Activated CD4-positive, alpha-beta T cell treated with anti-CD3 and anti-CD28 coated beads, Interleukin-2, amount 50 U/mL, for 4 hours (primary cell): ENCODE measurements around the gene RNF224.
"Not testable (repeated sequence)": the region's sequence is repeated elsewhere in the genome, so short reads cannot be mapped to it uniquely, and the experiment has no call there.

ENCODE experiments used
- DNase-seq, 2 experiments: peaks; one replicate each; pipeline ENCODE4 v3.0.0-alpha.2; 2020

Gene RNF224

DNA sequence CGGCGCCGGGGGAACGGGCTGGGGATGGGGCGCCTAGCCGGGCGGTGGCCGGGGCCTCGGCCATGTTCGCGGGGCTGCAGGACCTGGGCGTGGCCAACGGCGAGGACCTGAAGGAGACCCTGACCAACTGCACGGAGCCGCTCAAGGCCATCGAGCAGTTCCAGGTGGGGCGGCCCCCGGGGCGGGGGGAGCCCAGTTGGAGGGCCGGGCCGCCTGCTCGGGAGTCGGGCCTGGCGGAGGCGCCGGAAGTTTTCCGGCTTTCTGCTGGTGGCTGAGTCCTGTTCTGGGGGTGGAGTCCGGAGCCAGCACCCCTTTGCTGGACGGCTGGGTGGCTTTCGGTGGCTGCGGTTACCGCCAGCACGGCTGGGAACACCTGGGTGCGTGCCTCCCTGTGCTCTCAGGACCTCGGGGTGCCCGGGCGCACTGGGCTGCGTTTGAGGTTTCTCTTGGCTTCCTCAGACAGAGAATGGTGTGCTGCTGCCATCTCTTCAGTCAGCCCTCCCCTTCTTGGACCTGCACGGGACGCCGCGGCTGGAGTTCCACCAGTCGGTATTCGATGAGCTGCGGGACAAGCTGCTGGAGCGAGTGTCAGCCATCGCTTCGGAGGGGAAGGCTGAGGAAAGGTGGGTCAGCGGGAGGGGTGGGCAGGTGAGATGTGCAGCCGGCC is 28.3 kb downstream of the RNF224 start:
- no peak for DNase-seq

DNA sequence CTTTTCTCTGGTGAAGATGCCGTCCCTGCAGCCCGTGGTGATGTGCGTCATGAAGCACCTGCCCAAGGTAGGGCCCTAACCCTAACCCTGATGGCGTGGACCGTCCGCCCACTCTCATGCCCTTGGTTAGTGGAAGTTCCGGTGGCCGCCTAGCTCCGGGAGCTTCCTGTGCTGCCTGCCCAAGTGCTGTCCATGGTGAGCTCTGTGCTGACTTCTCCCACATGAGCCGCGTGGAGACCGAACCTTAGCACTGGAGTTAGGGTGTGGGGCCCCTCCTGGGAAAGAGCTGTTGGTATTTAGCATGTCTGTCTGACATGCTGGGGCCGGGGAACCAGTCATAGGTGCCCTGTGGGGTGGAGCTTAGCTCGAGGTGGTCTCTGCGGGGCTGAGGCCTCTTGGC is 29.1 kb downstream of the RNF224 start:
- DNase-seq, result no peak

DNA sequence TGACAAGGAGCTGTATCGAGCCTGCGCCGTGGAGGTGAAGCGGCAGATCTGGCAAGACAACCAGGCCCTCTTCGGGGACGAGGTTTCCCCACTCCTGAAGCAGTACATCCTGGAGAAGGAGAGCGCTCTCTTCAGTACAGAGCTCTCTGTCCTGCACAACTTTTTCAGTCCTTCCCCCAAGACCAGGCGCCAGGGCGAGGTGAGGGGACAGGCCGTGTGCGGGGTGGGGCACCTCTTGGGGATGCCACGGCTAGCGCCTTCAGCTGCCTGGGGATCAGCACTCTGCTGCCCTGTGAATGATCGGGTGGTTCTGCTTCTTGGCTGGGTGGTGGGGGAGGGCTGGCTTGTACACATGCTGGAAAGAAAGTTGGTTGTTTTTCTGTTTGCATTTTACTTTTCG is 29.6 kb downstream of the RNF224 start:
- no peak for DNase-seq

DNA sequence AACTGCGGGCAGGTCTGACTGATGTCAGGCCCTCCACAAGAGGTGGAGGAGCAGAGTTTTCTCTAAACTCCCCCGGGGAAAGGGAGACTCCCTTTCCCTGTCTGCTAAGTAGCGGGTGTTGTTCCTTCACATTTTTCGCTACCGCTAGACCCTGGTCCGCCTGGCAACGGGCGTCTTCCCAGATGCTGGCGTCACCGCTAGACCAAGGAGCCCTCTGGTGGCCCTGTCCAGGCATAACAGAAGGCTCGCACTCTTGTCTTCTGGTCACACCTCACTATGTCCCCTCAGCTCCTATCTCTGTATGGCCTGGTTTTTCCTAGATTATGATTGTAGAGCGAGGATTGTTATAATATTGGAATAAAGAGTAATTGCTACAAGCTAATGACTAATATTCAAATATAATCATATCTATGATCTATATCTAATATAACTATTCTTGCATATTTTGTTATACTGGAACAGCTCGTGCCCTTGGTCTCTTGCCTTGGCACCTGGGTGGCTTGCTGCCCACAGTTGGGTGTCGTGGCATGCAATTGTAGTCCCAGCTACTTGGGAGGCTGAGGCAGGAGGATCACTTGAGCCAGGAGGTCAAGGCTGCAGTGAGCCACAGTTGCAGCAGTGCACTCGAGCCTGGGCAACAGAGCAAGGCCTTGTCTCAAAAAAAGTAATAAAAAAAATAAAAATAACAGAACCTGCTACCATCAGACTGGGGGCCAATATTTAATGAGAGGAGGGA is 35.0 kb downstream of the RNF224 start:
- not testable (repeated sequence) for DNase-seq

DNA sequence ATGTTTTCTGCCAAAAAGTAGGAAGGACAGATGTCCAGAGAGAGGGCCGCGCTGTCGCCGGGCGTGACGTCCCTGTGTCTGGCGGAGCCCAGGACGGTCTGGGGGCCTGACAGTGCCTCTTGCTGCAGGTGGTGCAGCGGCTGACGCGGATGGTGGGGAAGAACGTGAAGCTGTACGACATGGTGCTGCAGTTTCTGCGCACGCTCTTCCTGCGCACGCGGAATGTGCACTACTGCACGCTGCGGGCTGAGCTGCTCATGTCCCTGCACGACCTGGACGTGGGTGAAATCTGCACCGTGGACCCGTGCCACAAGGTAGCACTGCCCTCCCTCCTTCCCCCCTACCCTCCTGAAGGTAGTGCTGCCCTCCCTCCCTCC is 35.6 kb downstream of the RNF224 start:
- no peak for DNase-seq

DNA sequence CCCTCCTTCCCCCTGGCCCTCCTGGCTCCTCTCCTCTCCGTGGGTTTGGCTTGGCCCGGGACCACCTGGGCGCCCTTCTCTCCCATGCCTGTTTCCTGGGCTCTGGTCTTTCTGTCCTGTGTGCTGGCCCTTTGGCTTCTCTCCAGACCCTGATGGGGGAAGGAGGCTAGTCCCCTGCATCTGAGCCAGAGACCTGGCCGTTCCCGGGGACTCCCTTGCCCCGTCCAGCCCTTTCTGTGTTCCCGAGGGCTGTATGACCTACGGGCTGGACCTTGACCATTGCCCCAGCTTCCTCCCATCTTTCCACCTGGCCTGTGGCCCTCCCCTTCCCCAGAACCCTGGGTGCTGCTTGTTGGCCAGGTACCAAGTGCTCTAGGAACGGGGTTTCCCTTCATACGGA is 36.2 kb downstream of the RNF224 start:
- DNase-seq, result no peak

DNA sequence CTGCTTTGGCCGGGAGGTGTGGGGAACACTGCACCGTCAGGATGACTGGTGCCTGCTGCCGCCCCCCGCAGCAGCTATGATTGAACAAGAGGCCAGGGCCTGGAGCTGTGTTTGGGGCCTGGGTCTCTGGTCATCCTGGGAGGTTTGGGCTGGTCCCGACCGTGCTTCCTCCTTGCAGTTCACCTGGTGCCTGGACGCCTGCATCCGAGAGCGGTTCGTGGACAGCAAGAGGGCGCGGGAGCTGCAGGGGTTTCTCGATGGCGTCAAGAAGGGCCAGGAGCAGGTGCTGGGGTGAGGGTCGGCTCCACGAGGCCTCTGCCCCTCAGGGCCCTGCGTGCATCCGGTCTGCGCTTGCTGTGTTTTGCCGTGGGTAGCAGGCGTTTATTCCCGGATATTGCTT is 36.8 kb downstream of the RNF224 start:
- no peak for DNase-seq

DNA sequence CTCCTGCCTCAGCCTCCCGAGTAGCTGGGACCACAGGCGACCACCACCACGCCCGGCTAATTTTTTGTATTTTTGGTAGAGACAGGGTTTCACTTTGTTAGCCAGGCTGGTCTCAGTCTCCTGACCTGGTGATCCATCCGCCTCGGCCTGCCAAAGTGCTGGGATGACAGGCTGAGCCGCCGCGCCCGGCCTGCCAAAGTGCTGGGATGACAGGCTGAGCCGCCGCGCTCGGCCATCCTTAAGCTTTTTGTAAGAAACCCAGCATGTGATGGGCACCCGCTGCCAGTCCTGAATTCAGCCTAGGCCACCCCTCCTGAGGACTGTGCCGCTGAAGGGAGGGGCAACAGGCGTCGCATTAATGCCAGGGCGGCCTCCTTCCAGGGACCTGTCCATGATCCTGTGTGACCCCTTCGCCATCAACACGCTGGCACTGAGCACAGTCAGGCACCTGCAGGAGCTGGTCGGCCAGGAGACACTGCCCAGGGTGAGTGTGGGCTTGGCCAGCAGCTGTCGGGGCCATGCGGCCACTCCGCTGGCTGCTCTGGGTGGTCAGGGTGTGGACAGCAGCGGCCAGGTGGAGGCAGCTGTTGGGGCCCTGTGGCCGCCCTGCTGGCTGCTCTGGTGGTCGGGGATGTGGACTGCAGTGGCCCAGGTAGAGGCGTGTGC is 38.3 kb downstream of the RNF224 start:
- DNase-seq, result no peak

DNA sequence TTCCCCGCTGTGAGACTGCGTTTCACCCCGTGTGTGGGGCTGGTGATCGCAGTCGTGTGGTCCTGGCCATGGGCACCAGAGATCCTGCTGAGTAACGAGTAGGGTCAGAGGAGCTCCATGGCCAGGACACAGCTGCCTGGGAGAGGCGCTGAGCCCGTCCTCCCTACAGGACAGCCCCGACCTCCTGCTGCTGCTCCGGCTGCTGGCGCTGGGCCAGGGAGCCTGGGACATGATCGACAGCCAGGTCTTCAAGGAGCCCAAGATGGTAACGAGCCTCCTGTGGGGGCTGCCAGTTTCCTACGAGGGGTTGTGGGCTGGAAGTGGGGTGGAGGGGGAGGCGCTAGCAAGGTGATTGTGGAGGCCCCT is 38.8 kb downstream of the RNF224 start:
- no peak for DNase-seq

DNA sequence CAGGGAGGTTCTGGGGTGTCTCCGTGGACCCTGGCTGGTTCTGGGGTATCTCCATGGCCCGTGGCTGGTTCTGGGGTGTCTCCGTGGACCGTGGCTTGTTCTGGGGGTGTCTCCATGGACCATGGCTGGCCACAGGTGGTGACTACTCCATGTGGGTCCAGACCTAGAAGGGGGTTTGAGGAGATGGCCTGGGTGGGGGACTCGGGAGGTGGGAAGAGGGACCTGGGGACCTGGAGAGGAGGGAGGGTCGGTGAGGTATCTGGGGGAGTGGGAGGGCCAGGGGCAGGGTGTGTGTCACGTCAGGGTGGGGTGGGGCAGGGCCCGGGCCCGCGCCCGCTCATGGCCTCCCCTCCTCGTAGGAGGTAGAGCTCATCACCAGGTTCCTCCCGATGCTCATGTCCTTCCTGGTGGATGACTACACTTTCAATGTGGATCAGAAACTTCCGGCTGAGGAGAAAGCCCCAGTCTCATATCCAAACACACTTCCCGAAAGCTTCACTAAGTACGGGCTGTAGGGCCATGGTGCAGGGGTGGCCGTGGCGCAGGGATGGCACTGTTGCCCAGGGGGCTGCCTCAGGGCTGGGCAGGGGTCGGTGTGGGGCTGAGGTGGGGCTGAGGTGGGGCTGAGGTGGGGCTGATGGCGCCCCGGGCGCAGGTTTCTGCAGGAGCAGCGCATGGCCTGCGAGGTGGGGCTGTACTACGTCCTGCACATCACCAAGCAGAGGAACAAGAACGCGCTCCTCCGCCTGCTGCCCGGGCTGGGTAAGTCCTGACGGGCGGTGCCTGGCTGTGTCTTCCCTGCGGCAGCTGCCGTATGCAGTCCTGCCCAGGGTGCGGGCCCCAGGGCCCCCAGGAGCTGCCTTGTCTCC is 39.5 kb downstream of the RNF224 start:
- DNase-seq, result no peak

DNA sequence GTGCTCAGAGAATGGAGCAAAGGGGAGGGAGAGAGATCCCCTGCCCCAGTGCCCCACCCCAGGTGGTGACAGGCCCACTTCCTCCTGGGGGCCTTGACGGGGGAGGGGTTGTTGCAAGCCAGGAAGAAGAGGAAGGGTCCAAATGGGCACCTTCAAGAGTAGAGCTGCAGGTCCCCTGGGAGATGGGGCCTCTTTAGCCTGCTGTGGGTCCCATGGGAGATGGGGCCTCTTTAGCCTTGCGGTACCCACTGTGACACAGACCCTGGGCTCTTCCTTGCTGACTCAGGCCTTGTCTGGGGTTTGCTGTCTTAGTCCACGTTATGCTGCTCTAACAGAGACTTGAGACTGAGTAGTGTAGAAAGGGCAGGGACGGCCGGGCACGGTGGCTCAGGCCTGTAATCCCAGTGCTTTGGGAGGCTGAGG is 40.6 kb downstream of the RNF224 start:
- no peak for DNase-seq

DNA sequence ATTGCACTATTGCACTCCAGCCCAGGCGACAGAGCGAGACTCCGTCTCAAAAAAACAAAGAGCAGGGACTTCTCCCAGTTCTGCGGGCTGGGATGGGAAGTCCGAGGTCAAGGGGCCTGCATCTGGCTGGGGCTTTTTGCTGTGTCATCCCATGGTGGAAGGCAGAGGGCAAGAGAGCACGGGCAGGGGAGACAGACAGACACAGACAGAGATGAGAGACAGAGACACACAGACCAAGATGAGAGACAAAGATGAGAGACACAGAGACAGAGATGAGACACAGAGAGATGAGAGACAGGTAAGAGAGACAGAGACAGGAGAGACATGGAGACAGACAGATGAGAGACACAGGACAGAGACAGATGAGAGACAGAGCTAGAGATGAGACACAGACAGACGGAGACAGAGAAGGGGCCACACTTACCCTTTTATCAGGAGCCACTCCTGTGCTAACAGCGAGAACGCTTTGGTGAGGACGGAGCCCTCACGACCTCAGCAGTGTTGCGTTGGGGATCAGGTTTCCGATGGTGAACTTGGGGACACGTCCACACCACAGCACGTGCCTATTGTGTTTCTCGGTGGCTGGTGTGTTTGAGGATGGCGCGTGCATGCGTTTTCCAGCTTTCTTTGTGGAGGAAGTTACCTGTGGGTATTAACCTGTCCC is 41.4 kb downstream of the RNF224 start:
- no peak for DNase-seq

DNA sequence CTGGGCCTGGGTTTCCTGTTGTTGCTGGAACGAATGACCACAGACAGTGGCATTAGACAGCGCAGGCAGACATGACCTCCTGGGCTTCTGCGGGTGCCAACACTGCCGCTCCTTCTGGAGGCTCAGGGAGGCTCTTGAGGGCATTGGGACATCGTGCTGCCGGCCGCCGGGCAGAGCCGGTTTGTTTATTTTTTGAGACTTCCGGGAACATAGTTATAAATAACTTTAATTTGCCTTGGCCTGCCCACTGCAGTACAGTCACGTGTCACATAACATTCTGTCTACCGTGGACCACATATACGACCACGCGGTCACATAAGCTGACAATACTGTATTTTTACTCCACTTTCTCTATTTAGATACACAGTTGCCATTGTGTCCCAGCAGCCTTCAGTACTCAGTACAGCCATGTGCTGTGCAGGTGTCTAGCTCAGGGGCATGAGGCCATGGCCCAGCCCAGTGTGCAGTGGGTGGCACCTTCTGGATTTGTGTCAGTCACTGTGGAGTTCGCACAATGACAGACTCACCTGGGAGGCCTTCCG is 42.0 kb downstream of the RNF224 start:
- DNase-seq, result no peak

DNA sequence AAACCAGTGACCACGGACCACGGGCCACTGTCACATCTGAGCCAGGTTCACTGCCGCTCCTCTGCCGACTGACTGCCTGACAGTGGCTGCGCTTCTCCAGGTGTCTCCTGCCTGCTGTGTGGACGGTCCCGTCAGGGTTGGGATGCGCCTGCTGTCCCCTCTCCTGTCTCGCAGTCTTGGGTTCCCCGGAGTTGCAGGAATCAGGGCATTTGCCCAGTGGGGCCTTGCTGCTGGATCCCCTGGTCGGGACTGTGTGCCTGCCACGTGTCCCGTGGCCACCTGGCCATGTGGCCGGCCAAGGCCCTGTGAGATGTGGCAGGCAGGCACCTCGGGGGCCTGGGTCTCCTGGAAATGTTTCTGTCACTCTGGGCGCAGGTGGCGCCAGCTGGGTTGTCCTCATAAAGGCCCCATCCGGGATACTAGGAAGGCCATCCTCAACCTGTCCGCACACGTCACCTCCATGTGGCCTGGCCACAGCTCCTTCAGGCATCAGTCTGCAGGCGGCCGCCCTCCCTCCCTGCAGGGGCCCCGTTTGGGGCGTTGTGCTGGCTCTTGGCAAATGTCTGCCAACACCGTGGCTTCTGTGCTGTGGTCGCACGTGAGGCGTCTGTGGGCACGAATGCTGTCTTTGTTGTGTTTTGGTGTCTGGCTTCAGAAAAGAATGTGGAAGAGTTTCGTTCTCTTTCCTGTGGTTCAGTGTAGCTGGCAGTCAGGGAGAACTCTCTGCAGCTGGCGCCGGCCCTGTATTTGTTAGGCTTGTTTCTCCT is 43.8 kb downstream of the RNF224 start:
- no peak for DNase-seq

DNA sequence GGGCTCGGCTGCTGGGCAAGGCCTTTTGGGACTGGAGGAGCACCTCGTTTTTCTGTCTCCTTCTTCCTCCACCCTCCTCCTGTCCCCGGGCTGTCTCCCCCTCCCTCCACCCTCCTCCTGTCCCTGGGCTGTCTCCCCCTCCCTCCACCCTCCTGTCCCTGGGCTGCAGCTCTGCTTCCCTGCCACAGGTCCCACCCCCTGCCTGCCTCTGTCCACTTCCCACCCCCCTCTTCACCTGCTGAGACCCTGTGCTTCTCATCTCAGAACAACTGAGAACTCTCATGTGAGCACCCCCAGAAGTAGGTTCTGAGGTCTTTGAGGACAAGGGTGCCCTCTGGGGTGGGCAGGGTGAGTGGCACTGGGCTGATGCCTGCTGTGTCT is 44.4 kb downstream of the RNF224 start:
- DNase-seq, result no peak

DNA sequence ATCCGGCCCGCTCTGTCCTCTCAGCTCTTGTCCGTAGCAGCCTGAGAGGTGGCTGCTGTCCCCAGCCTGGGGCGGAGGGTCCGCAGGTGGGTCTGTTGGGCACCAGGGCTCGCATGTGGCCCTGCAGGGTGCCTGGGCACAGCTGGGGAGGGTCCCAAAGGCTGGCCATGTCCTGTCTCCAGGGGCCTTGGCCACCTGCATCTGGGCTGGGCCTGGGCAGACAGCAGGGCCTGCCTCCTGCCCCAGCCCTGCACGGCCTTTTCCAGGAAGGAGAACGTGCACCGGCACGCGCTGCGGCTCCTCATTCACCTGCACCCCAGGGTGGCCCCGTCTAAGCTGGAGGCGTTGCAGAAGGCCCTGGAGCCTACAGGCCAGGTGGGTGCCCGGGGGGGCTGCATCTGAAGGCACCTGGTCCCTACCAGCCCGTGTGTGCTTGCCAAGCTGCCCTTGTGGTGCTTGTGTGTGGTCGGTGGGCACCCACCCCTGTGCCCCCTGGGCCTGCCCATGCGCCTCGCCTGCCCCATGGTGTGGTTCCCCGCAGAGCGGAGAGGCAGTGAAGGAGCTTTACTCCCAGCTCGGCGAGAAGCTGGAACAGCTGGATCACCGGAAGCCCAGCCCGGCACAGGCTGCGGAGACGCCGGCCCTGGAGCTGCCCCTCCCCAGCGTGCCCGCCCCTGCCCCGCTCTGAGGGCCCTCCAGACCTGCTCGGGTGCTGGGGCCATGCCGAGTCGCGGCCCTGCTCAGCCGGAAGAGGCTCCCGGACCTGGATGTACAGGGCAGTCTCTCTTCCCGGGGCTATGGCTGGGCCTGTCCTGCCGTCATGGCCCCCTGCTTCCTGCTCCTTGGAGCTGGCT is 45.2 kb downstream of the RNF224 start:
- DNase-seq, result no peak

DNA sequence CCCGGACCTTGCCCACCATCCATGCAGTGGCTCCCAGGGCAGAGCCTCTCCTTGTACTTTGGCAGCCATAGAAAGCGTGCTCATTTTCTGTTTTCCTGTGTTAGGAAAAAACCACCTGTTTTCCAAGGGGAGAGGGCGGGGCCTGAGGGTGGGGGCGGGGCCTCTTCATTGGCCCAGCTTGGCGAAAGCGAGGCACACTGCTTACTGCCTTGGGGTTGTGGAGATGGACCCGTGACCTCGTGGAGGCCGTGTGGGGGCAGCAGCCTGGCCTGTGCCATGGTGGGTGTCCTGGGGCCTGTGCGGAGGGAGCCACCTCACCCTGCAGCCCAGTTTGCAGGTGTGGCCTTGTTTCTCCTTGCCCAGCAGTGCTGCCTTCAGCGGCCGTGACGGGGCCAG is 45.8 kb downstream of the RNF224 start:
- no peak for DNase-seq

DNA sequence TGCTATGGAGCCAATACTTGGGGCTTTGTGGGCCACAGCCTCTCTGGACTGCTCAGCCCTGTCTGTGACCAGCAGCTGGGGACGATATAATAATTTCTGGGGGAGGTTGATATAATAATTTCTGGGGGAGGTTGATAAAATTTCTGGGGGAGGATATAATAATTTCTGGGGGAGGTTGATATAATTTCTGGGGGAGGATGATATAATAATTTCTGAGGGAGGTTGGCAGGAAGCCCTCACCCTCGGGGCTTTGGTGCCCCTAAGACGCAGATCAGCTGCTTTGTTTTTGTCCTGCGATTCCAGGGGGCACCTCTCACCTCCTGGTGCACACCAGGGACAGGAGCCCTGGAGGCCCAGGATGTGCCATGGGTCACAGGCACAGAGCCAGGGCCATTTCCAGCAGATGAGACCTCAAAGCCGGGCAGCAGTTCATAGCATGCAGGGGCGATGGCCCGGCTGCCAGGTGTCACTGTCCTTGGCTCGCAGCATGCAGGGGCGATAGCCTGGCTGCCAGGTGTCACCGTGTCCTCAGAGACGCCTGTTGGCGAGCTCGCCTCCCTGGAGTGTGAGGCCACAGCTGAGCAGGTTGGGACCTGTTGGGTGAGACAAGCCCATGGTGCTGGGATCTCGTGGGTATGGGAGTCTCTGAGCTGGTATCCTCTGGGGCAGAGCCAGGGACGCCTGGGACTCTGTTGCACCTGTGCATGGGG is 46.5 kb downstream of the RNF224 start:
- DNase-seq, result no peak

DNA sequence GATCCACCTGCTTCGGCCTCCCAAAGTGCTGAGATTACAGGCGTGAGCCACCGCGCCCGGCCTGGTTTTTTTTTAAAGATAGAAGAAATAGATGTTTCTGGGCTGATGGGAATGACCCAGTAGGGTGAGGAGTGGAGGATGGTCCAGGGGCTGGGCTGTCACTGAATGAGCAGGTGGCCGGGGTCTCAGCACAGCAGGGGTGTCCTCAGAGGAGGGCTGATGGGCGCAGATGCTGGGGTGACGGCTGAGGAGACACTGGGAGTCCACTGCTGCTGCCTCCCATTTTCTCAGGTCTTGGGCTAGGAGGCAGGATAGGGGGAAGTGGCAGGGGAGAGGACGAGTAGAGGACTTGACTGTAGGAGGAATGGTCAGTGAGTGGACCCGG is 47.9 kb downstream of the RNF224 start:
- no peak for DNase-seq
